ENCODE data around the gene SLC35B2. TPM values are rescaled to one million over a fixed set of nuclear protein-coding genes. Genes with fewer than 3 reads are reported as not detected.

The SLC35B2 gene
- total and polyA plus RNA-seq, 2 donors from 2014 or later, result 45.1 to 49.5 TPM

DNA sequence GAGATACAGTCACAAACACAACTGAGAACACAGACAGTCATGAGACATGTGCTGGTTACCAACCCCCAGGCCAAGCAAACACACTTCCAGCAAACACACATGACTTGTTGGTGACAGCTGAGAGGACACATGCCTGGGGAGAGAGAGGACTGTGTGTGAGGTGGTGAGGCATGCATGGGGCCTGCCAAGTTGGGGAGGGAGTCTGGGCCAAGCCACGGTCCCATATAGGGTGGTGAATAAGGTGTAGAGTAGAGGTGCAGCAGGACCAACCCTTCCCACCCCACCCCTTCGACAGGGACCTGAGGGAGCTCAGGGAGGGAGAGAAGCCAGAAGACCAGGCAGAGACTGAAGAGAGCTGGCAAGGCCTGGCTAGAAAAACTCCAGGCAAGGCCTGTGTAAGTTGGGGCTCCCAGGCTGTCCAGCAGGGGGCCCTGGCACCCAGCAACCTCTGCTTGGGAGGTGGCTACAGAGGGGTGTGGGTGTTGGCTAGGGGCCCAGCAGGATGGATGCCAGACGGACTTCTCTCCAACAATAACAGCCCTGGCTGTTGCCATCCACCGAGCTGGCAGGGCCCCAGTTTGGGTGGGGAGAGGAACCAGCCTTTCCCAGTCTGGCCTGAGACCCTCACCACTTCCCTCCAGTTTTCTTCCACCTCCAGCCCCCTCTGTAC is 35.9 kb downstream of the SLC35B2 start:
- intact Hi-C loops (cut with DNase I), result no loop called here
- Histone ChIP-seq H3K4me3 (ENCODE audit: low read length in 3 of 3) (no peak overlapping the region), H3K4me1 (ENCODE audit: control insufficient read depth in 2 of 3, insufficient read depth in 2 of 3, low read depth in 1 of 3, low read length in 3 of 3) (peaks cover 0 to 35% (median 14%) of the 10 kb centered on the region in 3 donors), H3K27me3 (ENCODE audit: control insufficient read depth, insufficient read depth, low read length) (no peaks in the 10 kb centered on the region), H3K27ac (ENCODE audit: low read depth in 2 of 2, low read length in 2 of 2) (peak overlapping the region; percentile 86 to 91), H3K9me3 (ENCODE audit: control insufficient read depth in 2 of 3, insufficient read depth in 1 of 3, low read length in 3 of 3) (no peaks in the 10 kb centered on the region), H3K9ac (ENCODE audit: low read length in 3 of 3) (peak overlapping the region in 1 of 3 donors; percentile 3), H3K36me3 (ENCODE audit: control insufficient read depth in 2 of 3, insufficient read depth in 3 of 3, low read length in 3 of 3) (no peaks in the 10 kb centered on the region)
- DNase-seq (peak; percentile 65 to 97 (median 80)), FAIRE-seq (no peak)
- peak; percentile 76 for TF ChIP-seq CTCF (IDR thresholded peaks at IDR 0.05; ENCODE audit: borderline replicate concordance, extremely low read depth, insufficient read depth)

- intact Hi-C loops (cut with DNase I), result no loop called here
- Histone ChIP-seq H3K27me3 (ENCODE audit: control insufficient read depth, insufficient read depth, low read length) (no peaks in the 10 kb centered on the region), H3K4me3 (ENCODE audit: low read length in 3 of 3) (no peak overlapping the region), H3K36me3 (ENCODE audit: control insufficient read depth in 2 of 3, insufficient read depth in 3 of 3, low read length in 3 of 3) (no peaks in the 10 kb centered on the region), H3K9ac (ENCODE audit: low read length in 3 of 3) (no peak overlapping the region), H3K4me1 (ENCODE audit: control insufficient read depth in 2 of 3, insufficient read depth in 2 of 3, low read depth in 1 of 3, low read length in 3 of 3) (peaks cover 0 to 32% (median 14%) of the 10 kb centered on the region in 3 donors), H3K27ac (ENCODE audit: low read depth in 2 of 2, low read length in 2 of 2) (peak overlapping the region; percentile 86 to 91), H3K9me3 (ENCODE audit: control insufficient read depth in 2 of 3, insufficient read depth in 1 of 3, low read length in 3 of 3) (no peaks in the 10 kb centered on the region)
- DNase-seq, result peak in 1 of 5 donors; percentile 49
- no peak for TF ChIP-seq CTCF (IDR thresholded peaks at IDR 0.05; ENCODE audit: borderline replicate concordance, extremely low read depth, insufficient read depth)
- no peak for FAIRE-seq
Measured at GRCh38 chr6:44220913-44221290, 36.4 kb downstream of the SLC35B2 start.

DNA sequence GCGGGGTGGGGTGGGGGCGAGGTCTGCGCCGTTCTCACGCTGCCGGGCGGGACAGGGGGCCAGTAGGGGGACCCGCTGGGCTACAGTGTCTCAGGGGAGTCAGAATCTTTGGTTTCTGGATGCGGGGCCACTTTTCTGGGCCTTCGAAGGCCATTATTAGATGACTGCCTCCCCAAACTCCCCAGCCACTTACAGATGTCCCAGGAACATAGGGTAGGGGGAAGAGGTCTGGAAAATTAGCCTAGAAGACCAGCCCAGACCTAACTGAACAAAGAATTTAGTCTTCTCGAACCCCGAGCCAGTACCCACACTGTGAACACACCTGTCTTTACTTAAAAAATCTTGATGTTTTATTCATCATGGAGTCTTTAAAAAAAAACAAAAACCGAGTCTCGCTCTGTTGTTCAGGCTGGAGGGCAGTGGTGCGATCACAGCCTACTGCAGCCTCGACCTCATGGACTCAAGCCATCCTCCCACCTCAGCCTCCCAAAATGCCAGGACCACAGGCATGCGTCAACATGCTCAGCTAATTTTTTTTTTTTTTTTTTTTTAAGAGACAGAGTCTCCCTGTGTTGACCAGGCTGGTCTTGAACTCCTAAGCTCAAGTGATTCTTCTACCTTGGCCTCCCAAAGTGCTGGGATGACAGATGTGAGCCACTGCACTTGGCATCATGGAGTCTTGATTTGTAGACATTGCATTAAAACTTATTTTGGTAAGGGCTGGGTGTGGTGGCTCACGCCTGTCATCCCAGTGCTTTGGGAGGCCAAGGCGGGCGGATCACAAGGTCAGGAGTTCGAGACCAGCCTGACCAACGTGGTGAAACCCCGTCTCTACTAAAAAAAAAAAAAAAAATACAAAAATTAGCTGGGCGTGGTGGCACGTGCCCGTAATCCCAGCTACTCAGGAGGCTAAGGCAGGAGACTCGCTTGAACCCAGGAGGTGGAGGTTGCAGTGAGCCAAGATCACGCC is 37.2 kb downstream of the SLC35B2 start:
- Histone ChIP-seq H3K9ac (ENCODE audit: low read length in 3 of 3) (peak overlapping the region in 2 of 3 donors; percentile 48 to 85), H3K27ac (ENCODE audit: low read depth in 2 of 2, low read length in 2 of 2) (peak overlapping the region; percentile 83 to 91), H3K9me3 (ENCODE audit: control insufficient read depth in 2 of 3, insufficient read depth in 1 of 3, low read length in 3 of 3) (no peaks in the 10 kb centered on the region), H3K27me3 (ENCODE audit: control insufficient read depth, insufficient read depth, low read length) (no peaks in the 10 kb centered on the region), H3K4me1 (ENCODE audit: control insufficient read depth in 2 of 3, insufficient read depth in 2 of 3, low read depth in 1 of 3, low read length in 3 of 3) (peaks cover 0 to 32% (median 9%) of the 10 kb centered on the region in 3 donors), H3K4me3 (ENCODE audit: low read length in 3 of 3) (peak overlapping the region; percentile 24 to 65 (median 60)), H3K36me3 (ENCODE audit: control insufficient read depth in 2 of 3, insufficient read depth in 3 of 3, low read length in 3 of 3) (no peaks in the 10 kb centered on the region)
- DNase-seq (peak in 2 of 5 donors; percentile 43 to 52), FAIRE-seq (no peak)
- intact Hi-C loops (cut with DNase I), result no loop called here
- no peak for TF ChIP-seq CTCF (IDR thresholded peaks at IDR 0.05; ENCODE audit: borderline replicate concordance, extremely low read depth, insufficient read depth)
